GM11168 (cell line): Measurements from ENCODE around the gene ULK4.
"Not testable (repeated sequence)": the region's sequence is repeated elsewhere in the genome, so short reads cannot be mapped to it uniquely, and the experiment has no call there.

Source experiments
- in situ Hi-C: fragments of 300-500 bp; cut with MboI; formaldehyde crosslinking; loops from one replicate; pipeline ENCODE4 v1.12.0; 2022; ENCODE audit warnings: low sequenced_read_pairs; ENCODE audit not compliant: unreplicated experiment

The ULK4 gene

GRCh38 chr3:41961751-41962679, at the start of gene ULK4:
TSS of gene ULK4 (minus strand) at chr3:41962103. CDS start at chr3:41954759, 7,344 bp downstream.
- in situ Hi-C loops = no loop called here

GRCh38 chr3:42010530-42010929, 48.6 kb upstream of the ULK4 start:
- in situ Hi-C loops = loop anchor here (10.0 kb wide), 1 partner anchor 84 kb away; the partner anchor contains the start of gene TRAK1

GRCh38 chr3:42009456-42009855, 47.6 kb upstream of the ULK4 start:
- in situ Hi-C loops = no loop called here

- in situ Hi-C loops = no loop called here
Observed at GRCh38 chr3:42007785-42008184, 45.9 kb upstream of the ULK4 start.

- in situ Hi-C loops = no loop called here
Observed at GRCh38 chr3:42005401-42005800, 43.5 kb upstream of the ULK4 start.

- in situ Hi-C loops = no loop called here
Observed at GRCh38 chr3:42002790-42003189, 40.9 kb upstream of the ULK4 start.

- in situ Hi-C loops = no loop called here
Observed at GRCh38 chr3:42001777-42002176, 39.9 kb upstream of the ULK4 start.

GRCh38 chr3:41999909-42000308, 38.0 kb upstream of the ULK4 start:
- in situ Hi-C loops = no loop called here

GRCh38 chr3:41997702-41998550, 36.0 kb upstream of the ULK4 start:
- in situ Hi-C loops = no loop called here

GRCh38 chr3:41991437-41991836, 29.5 kb upstream of the ULK4 start:
- in situ Hi-C loops = no loop called here

GRCh38 chr3:41989518-41989917, 27.6 kb upstream of the ULK4 start:
- in situ Hi-C loops = no loop called here

- in situ Hi-C loops = no loop called here
Observed at GRCh38 chr3:41987627-41988026, 25.7 kb upstream of the ULK4 start.

GRCh38 chr3:41986561-41986960, 24.7 kb upstream of the ULK4 start:
- in situ Hi-C loops = no loop called here

- in situ Hi-C loops = no loop called here
Observed at GRCh38 chr3:41985018-41985417, 23.1 kb upstream of the ULK4 start.

GRCh38 chr3:41983091-41983490, 21.2 kb upstream of the ULK4 start:
- in situ Hi-C loops = not testable (repeated sequence)

GRCh38 chr3:41977401-41977800, 15.5 kb upstream of the ULK4 start:
- in situ Hi-C loops = not testable (repeated sequence)

GRCh38 chr3:41975416-41976103, 13.7 kb upstream of the ULK4 start:
- in situ Hi-C loops = no loop called here

GRCh38 chr3:41974223-41974622, 12.3 kb upstream of the ULK4 start:
- in situ Hi-C loops = no loop called here

GRCh38 chr3:41972802-41973201, 10.9 kb upstream of the ULK4 start:
- in situ Hi-C loops = no loop called here

- in situ Hi-C loops = no loop called here
Observed at GRCh38 chr3:41966206-41966605, 4.3 kb upstream of the ULK4 start.
